ENCODE data around the gene GLIS1. TPM values are rescaled to one million over a fixed set of nuclear protein-coding genes. Genes with fewer than 3 reads are reported as not detected.

Gene GLIS1
- total RNA-seq, 1 experiment from 2014 or later = 0.71 TPM

- DNase-seq (ENCODE audit: low read depth) = no peak
These were observed 271.6 kb downstream of the GLIS1 start for GRCh38 chr1:53467391-53467790.

- DNase-seq (ENCODE audit: low read depth) = no peak
These were observed 273.7 kb downstream of the GLIS1 start for GRCh38 chr1:53465023-53465957.

- no peak for DNase-seq (ENCODE audit: low read depth)
These were observed 274.7 kb downstream of the GLIS1 start for GRCh38 chr1:53463961-53464899.

DNA sequence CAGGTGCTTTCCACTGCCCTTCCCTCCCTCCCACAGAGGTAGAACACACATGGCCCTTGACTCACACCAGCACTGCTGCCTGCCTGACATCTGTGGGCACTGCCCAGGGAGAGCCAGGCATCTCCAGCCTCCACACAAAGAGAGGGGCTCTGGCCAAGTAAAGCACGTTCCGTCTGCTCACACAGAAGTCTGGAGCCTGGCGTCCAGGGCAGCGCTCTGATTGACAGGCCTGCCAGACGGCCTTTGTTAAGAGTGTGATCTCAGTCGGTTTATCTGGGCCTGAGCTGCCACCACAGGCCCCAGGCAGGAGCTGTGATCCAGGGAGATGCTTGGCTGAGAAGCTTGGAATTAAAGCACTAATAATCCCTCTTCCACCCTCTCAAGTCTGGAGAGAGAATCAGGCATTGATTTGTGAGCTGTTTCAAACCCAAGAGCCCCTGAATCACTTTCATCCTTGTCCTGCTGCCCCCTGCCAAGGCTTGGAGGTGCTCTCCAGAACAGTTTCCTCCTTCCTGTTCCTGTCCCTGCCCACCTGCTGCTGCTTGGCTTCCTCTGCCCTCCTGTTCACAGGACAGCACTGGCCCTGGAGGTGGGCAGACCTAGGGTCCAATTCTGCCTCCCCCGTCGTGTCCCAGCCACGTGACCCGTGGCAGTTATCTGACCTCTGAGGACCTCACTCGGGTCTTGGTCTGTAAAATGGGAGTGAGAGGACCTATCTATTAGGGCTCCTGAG lies 276.0 kb downstream of the GLIS1 start:
- DNase-seq (ENCODE audit: low read depth) = no peak

DNA sequence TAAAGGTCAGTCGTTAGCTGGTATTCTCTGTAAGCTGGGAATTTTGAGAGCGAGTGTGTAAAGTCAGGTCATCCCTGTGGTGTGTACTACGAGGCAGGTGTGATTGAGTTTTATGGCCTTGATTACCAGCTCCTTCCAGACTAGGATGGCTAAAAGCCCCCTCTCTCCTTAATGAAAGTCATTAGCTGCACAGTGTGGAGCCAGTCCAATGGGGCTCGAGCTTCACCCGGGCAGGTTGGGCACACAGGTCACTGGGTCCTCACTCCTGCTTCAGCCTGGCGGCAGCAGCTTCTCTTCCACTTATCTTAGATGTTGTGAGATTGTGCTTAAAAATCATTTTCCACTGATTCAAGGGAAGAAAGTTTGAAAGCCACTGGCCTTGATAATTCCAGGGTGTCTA lies 276.8 kb downstream of the GLIS1 start:
- no peak for DNase-seq (ENCODE audit: low read depth)

GRCh38 chr1:53461323-53462044 lies 277.5 kb downstream of the GLIS1 start:
- no peak for DNase-seq (ENCODE audit: low read depth)

DNA sequence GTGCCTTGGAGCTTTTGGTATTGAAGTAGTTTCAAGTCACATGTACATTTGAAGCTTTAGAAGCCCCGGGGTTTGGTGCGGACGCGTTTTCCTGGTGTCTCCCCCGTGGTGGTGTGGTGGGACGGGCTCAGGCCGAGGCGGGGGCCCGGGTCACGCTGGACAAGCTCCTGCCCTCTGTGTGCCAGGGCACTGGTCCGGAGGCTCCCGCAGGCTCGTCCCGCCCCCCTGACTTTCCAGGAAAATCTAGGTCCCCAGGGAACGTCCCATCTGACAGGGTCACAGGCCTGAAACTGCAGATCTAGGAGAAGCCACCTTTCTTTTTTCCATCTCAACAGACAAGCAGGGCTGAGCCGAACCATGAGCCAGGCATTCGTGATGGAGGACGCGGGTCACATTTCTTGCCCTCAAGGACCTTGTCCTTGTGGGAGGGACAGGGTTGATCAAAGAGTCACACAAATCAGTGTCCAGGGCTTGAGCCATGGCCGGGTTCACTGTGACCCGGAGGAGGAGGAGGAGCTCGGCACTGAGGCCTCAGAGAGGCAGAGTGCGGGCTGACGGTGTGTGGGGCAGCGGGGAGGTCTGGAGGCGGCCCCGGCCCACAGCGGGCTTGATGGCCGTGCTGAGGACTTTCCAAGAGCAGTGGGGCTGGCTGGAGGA lies 278.2 kb downstream of the GLIS1 start:
- no peak for DNase-seq (ENCODE audit: low read depth)

GRCh38 chr1:53460211-53460634 lies 278.7 kb downstream of the GLIS1 start:
- DNase-seq (ENCODE audit: low read depth) = no peak

GRCh38 chr1:53459321-53460175 lies 279.4 kb downstream of the GLIS1 start, which contains the start of gene DMRTB1:
Gene DMRTB1, plus strand, starts transcription at chr1:53459399. Its CDS starts 55 bp downstream, at chr1:53459454.
- DNase-seq (ENCODE audit: low read depth) = no peak

DNA sequence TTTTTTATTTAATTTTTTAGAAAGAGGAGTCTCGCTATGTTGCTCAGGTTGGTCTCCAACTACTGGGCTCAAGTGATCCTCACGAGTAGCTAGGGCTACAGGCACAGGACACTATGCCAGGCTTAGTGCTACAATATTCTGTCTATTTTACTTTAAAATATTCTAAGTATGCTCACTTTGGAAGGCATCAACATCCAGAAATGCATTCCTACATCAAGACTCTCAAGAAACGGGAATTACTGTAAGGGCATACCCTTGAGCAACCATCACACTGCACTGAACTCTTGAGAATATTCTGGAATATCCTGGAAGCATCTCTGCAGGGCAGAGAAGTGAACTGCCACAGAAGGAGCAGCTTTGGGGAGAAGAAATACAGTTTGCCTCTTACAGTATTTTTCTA lies 280.3 kb downstream of the GLIS1 start:
- no peak for DNase-seq (ENCODE audit: low read depth)

Small RNA genes lying within 50 kb of the gene (small RNA-seq; reads per million reads assigned to genes)
- gene RF00418 (not detected), gene RNU7-95P (not detected)

Other genes starting within 250 kb of the GLIS1 start
- gene NDC1, start 99.1 kb upstream of the GLIS1 start, total RNA-seq (2014; rRNA removed; shearing (Covaris generic)) = 51.8 and 68.6 TPM in 2 replicates
- 20.2 and 24.9 TPM in 2 replicates for gene YIPF1, start 150.6 kb upstream of the GLIS1 start, total RNA-seq (2014; rRNA removed; shearing (Covaris generic))
- not detected in 2 replicates for gene DIO1, start 155.0 kb upstream of the GLIS1 start, total RNA-seq (2014; rRNA removed; shearing (Covaris generic))
- 44.7 and 58.5 TPM in 2 replicates for gene IFT25, start 206.5 kb upstream of the GLIS1 start, total RNA-seq (2014; rRNA removed; shearing (Covaris generic))
- 33.6 and 41.8 TPM in 2 replicates for gene LRRC42, start 207.2 kb upstream of the GLIS1 start, total RNA-seq (2014; rRNA removed; shearing (Covaris generic))

Measured in HT1080 (cell line).